ENCODE data around the gene MGAT5B.
A peak's percentile ranks its signal among the peaks of the same experiment; 100 is the strongest.

- TF ChIP-seq POLR2AphosphoS5 (IDR thresholded peaks at IDR 0.05; ENCODE audit: low read depth, low read length) (no peak), CTCF (IDR thresholded peaks at IDR 0.05 in 2 of 3, conservative IDR thresholded peaks at IDR 0.05 in 1 of 3; ENCODE audit: borderline replicate concordance in 1 of 3, insufficient read depth in 1 of 3, low read depth in 2 of 3, low read length in 2 of 3) (peak in 2 of 3 experiments; percentile 11 to 22; a peak in 1 of 6 replicates), POLR2A (IDR thresholded peaks at IDR 0.05; ENCODE audit: borderline replicate concordance, extremely low read depth, insufficient read depth, insufficient read length) (no peak), TCF7L2 (IDR thresholded peaks at IDR 0.05; ENCODE audit: borderline replicate concordance, extremely low read depth, insufficient read depth, insufficient read length) (no peak), SP1 (IDR thresholded peaks at IDR 0.05; ENCODE audit: low read depth) (no peak), EZH2phosphoT487 (IDR thresholded peaks at IDR 0.05; ENCODE audit: borderline replicate concordance) (no peak), YY1 (IDR thresholded peaks at IDR 0.05; ENCODE audit: extremely low read depth, insufficient replicate concordance, low read depth, low read length) (no peak), REST (IDR thresholded peaks at IDR 0.05; ENCODE audit: low read depth) (no peak), CEBPB (IDR thresholded peaks at IDR 0.05; ENCODE audit: low read depth) (no peak), SIN3A (IDR thresholded peaks at IDR 0.05; ENCODE audit: low read depth) (no peak)
Measured at GRCh38 chr17:76888661-76889060, 20.5 kb downstream of the MGAT5B start.
